ENCODE results near the gene DPYD. TPM values are rescaled to one million over a fixed set of nuclear protein-coding genes. Genes with fewer than 3 reads are reported as not detected.

The DPYD gene
- polyA plus RNA-seq, 1 of the 3 experiments (the other 2 are of a cell fraction) = 23.0 TPM

DNA sequence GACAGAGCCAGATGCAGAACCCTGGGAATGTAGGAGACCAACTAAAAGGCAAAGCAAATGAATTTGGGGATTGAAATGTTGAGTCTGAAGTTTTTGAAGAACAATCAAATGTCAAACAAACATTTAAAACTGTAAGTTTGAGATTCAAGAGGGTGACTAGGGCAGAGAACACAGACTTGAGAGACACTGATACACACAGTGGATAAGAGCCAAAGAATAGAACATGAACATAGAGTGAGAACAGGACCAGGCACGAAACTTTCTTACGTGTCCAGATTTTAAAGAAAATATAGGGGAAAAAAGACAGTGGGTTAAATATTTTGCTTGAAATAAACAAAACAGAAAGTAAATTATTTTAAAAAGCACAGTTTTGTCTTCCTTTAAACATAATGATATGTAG lies 115.7 kb downstream of the DPYD start:
- Histone ChIP-seq H3K79me2 (ENCODE audit: insufficient read depth) (peaks cover 53% of the 10 kb centered on the region), H3K27me3 (ENCODE audit: insufficient read depth) (no peaks in the 10 kb centered on the region), H3K36me3 (replicated peaks in 1 of 2; ENCODE audit: control insufficient read depth in 1 of 2, insufficient read depth in 2 of 2, low read length in 1 of 2) (peaks cover 0 to 49% of the 10 kb centered on the region in 2 experiments), H3K4me1 (ENCODE audit: control insufficient read depth in 1 of 2, insufficient read depth in 2 of 2, low read depth in 1 of 2, low read length in 1 of 2) (peaks cover 0 to 10% of the 10 kb centered on the region in 2 experiments; a peak in 2 of 4 replicates), H3K9me2 (no peaks in the 10 kb centered on the region), H3K9ac (no peak overlapping the region), H3K27ac (ENCODE audit: low read depth in 2 of 2, low read length in 1 of 2) (no peak overlapping the region), H3F3A (replicated peaks; ENCODE audit: insufficient read depth) (peaks cover 12% of the 10 kb centered on the region), H3K4me2 (no peak overlapping the region), H3K9me3 (no peaks in the 10 kb centered on the region), H3K4me3 (ENCODE audit: low read depth in 2 of 2, low read length in 1 of 2) (no peak overlapping the region; a peak in 1 of 4 replicates), H4K20me1 (ENCODE audit: insufficient read depth) (no peaks in the 10 kb centered on the region), H2AFZ (ENCODE audit: low read depth) (no peak overlapping the region)
- 98% methylated on average over 2 of the region's 2 CpGs for WGBS (ENCODE audit: low lambda C conversion rate)
- CTCF ChIA-PET = no interaction called here
- DNase-seq = no peak
- TF ChIP-seq MEF2A (IDR thresholded peaks at IDR 0.05; ENCODE audit: borderline replicate concordance, low read depth) (no peak), REST (IDR thresholded peaks at IDR 0.05; ENCODE audit: low read depth, low read length) (no peak)
- POLR2A ChIA-PET = no interaction called here

DNA sequence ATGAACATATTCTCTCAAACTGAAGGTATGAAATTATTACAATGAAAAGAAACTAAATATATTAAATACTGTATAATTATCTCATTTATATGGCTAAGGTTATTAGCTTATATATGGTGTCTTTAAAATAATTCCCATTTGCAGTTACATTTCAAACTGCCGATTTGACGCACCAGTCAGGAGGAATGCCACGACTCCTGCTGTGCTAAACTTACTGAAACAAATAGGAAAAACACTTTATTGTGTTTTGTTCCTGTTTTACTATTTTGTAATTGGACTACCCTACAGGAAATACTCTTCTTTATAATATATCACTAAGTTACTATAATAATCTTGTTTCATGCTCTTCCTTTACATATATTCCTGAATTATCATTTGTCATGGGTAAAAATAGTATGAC lies 117.8 kb downstream of the DPYD start:
- Histone ChIP-seq H3F3A (replicated peaks; ENCODE audit: insufficient read depth) (peaks cover 21% of the 10 kb centered on the region), H3K9ac (no peak overlapping the region), H3K27me3 (ENCODE audit: insufficient read depth) (no peaks in the 10 kb centered on the region), H4K20me1 (ENCODE audit: insufficient read depth) (0 out of 2 replicates have a peak, but pooled peaks cover 1% of the 10 kb centered on the region), H3K9me3 (no peaks in the 10 kb centered on the region), H3K79me2 (ENCODE audit: insufficient read depth) (peaks cover 63% of the 10 kb centered on the region), H3K4me1 (ENCODE audit: control insufficient read depth in 1 of 2, insufficient read depth in 2 of 2, low read depth in 1 of 2, low read length in 1 of 2) (peaks cover 0 to 11% of the 10 kb centered on the region in 2 experiments; a peak in 2 of 4 replicates), H3K4me2 (no peak overlapping the region), H3K36me3 (replicated peaks in 1 of 2; ENCODE audit: control insufficient read depth in 1 of 2, insufficient read depth in 2 of 2, low read length in 1 of 2) (peaks cover 0 to 40% of the 10 kb centered on the region in 2 experiments), H3K27ac (ENCODE audit: low read depth in 2 of 2, low read length in 1 of 2) (no peak overlapping the region), H3K9me2 (no peaks in the 10 kb centered on the region), H2AFZ (ENCODE audit: low read depth) (no peak overlapping the region), H3K4me3 (ENCODE audit: low read depth in 2 of 2, low read length in 1 of 2) (no peak overlapping the region)
- CTCF ChIA-PET = no interaction called here
- POLR2A ChIA-PET = no interaction called here
- WGBS (ENCODE audit: low lambda C conversion rate) = 99% methylated on average over 3 of the region's 3 CpGs
- no peak for DNase-seq
- TF ChIP-seq TEAD4 (IDR thresholded peaks at IDR 0.05; ENCODE audit: borderline replicate concordance, insufficient read depth) (no peak), SMC3 (IDR thresholded peaks at IDR 0.05; ENCODE audit: low read depth, low read length) (no peak), RCOR1 (IDR thresholded peaks at IDR 0.05; ENCODE audit: low read length) (no peak), RAD21 (IDR thresholded peaks at IDR 0.05; ENCODE audit: low read length) (no peak), NFIC (IDR thresholded peaks at IDR 0.05; ENCODE audit: borderline replicate concordance) (no peak), CHD2 (IDR thresholded peaks at IDR 0.05; ENCODE audit: low read length, partially characterized antibody) (no peak), JUND (IDR thresholded peaks at IDR 0.05) (no peak), REST (IDR thresholded peaks at IDR 0.05; ENCODE audit: low read depth, low read length) (no peak), POLR2AphosphoS5 (IDR thresholded peaks at IDR 0.05; ENCODE audit: low read depth, low read length) (no peak), FOXJ3 (CRISPR knock-in tag; IDR thresholded peaks at IDR 0.05) (no peak), MAX (IDR thresholded peaks at IDR 0.05; ENCODE audit: low read depth) (no peak)
